Measurements from ENCODE around the gene POLR2L. TPM values are rescaled to one million over a fixed set of nuclear protein-coding genes. Genes with fewer than 3 reads are reported as not detected.

Gene POLR2L
- total RNA-seq, 4 donors from 2014 or later, result 71.7 to 140 (median 110) TPM

GRCh38 chr11:869399-870126, 27.2 kb upstream of the POLR2L start:
- Histone ChIP-seq H3K27me3 (no peaks in the 10 kb centered on the region), H3K9me3 (no peaks in the 10 kb centered on the region), H3K4me3 (no peak overlapping the region), H3K27ac (no peak overlapping the region), H3K4me1 (no peaks in the 10 kb centered on the region), H3K36me3 (peaks cover 0 to 65% (median 0%) of the 10 kb centered on the region in 3 donors)
- 85 to 87% methylated on average over 9 to 16 of the region's 25 CpGs for WGBS, 2 donors
- DNase-seq (ENCODE audit: low spot score in 2 of 2), result no peak
- TF ChIP-seq POLR2A (IDR thresholded peaks at IDR 0.05) (no peak), EP300 (IDR thresholded peaks at IDR 0.05) (no peak), CTCF (IDR thresholded peaks at IDR 0.05) (no peak)

- Histone ChIP-seq H3K27ac (no peak overlapping the region), H3K4me1 (no peaks in the 10 kb centered on the region), H3K4me3 (no peak overlapping the region), H3K9me3 (no peaks in the 10 kb centered on the region), H3K27me3 (no peaks in the 10 kb centered on the region), H3K36me3 (peaks cover 0 to 68% (median 0%) of the 10 kb centered on the region in 3 donors)
- no peak for DNase-seq (ENCODE audit: low spot score in 2 of 2)
- TF ChIP-seq CTCF (IDR thresholded peaks at IDR 0.05) (no peak), EP300 (IDR thresholded peaks at IDR 0.05) (no peak), POLR2A (IDR thresholded peaks at IDR 0.05) (no peak)
- WGBS, 2 donors, result 82 to 89% methylated on average over 7 to 8 of the region's 12 CpGs
These were observed 26.5 kb upstream of the POLR2L start for GRCh38 chr11:868802-869201.

GRCh38 chr11:868394-868793, 26.1 kb upstream of the POLR2L start:
- H3K9me3 ChIP-seq, result no peaks in the 10 kb centered on the region
- H3K27ac ChIP-seq, result no peak overlapping the region
- DNase-seq (ENCODE audit: low spot score in 2 of 2), result no peak
- H3K4me1 ChIP-seq, result peaks cover 0 to 2% (median 0%) of the 10 kb centered on the region in 4 donors
- H3K4me3 ChIP-seq, result no peak overlapping the region
- H3K36me3 ChIP-seq, result peaks cover 0 to 72% (median 0%) of the 10 kb centered on the region in 3 donors
- TF ChIP-seq POLR2A (IDR thresholded peaks at IDR 0.05) (no peak), CTCF (IDR thresholded peaks at IDR 0.05) (no peak), EP300 (IDR thresholded peaks at IDR 0.05) (no peak)
- 83 to 90% methylated on average over 12 to 17 of the region's 17 CpGs for WGBS, 2 donors
- H3K27me3 ChIP-seq, result no peaks in the 10 kb centered on the region

GRCh38 chr11:867856-868358, 25.6 kb upstream of the POLR2L start:
- Histone ChIP-seq H3K4me1 (peaks cover 0 to 6% (median 0%) of the 10 kb centered on the region in 4 donors), H3K4me3 (no peak overlapping the region), H3K9me3 (no peaks in the 10 kb centered on the region), H3K27ac (no peak overlapping the region), H3K36me3 (peaks cover 0 to 77% (median 0%) of the 10 kb centered on the region in 3 donors), H3K27me3 (no peaks in the 10 kb centered on the region)
- 80 to 82% methylated on average over 8 of the region's 8 CpGs for WGBS, 2 donors
- DNase-seq (ENCODE audit: low spot score in 2 of 2), result no peak
- no peak for TF ChIP-seq POLR2A (IDR thresholded peaks at IDR 0.05)
- TF ChIP-seq EP300 (IDR thresholded peaks at IDR 0.05), result no peak
- no peak for TF ChIP-seq CTCF (IDR thresholded peaks at IDR 0.05)

- no peak for DNase-seq (ENCODE audit: low spot score in 2 of 2)
- Histone ChIP-seq H3K9me3 (no peaks in the 10 kb centered on the region), H3K27me3 (no peaks in the 10 kb centered on the region), H3K4me1 (peaks cover 0 to 20% (median 3%) of the 10 kb centered on the region in 4 donors), H3K4me3 (no peak overlapping the region), H3K36me3 (peaks cover 0 to 83% (median 0%) of the 10 kb centered on the region in 3 donors), H3K27ac (no peak overlapping the region)
- TF ChIP-seq CTCF (IDR thresholded peaks at IDR 0.05) (no peak), POLR2A (IDR thresholded peaks at IDR 0.05) (no peak), EP300 (IDR thresholded peaks at IDR 0.05) (no peak)
- 79 to 86% methylated on average over 9 to 10 of the region's 14 CpGs for WGBS, 2 donors
These were observed 24.2 kb upstream of the POLR2L start for GRCh38 chr11:866481-866880.
